Cerebellar nuclear complex (tissue), 1 donor: Measurements from ENCODE around the gene LYPD8.

Experiments
- DNase-seq, 2 experiments: peaks; one replicate each; lab custom pipeline; 2025; lab: John Stamatoyannopoulos, UW

Gene LYPD8

GRCh38 chr1:248699099-248699498, 56.5 kb downstream of the LYPD8 start:
- no peak for DNase-seq

DNA sequence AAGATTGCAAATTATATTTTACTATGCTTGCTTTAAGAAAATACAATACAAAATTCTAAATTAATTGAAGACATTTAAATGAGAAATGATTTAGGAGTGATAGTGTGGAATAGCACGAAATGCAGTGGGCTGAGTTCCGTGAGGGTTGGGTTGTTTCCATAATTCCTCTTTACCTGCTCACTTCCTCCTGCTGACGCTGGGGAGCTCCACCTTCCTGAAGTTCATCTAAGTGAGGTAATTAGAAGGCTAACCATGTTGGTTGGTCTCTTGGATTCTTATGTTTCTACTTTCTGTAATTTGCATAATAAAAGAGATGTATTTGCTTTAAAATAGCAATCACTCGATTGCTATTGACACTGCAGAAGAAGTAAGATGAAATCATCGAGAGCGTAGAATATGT, 57.7 kb downstream of the LYPD8 start:
- DNase-seq, result no peak

DNA sequence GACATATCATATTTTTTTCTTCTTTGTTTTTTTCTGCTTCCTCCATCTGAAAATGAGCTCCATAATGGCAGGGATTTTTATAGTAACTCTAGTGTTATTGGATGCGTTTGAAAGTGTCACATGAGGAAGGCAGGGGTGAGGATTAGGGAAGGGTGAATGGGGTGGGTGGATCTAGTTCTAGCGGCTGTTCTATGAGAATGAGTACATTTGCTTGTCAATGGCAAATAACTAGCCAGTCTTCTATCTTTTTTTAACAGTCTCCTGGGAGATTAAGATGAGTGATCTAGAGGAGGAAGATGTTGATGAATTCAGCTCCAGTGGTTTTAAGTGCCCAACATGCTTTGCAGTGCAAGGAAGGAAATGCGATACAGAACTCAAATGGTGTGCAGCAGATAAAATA, 58.8 kb downstream of the LYPD8 start:
- no peak for DNase-seq

GRCh38 chr1:248696261-248696660, 59.3 kb downstream of the LYPD8 start:
- DNase-seq, result no peak

DNA sequence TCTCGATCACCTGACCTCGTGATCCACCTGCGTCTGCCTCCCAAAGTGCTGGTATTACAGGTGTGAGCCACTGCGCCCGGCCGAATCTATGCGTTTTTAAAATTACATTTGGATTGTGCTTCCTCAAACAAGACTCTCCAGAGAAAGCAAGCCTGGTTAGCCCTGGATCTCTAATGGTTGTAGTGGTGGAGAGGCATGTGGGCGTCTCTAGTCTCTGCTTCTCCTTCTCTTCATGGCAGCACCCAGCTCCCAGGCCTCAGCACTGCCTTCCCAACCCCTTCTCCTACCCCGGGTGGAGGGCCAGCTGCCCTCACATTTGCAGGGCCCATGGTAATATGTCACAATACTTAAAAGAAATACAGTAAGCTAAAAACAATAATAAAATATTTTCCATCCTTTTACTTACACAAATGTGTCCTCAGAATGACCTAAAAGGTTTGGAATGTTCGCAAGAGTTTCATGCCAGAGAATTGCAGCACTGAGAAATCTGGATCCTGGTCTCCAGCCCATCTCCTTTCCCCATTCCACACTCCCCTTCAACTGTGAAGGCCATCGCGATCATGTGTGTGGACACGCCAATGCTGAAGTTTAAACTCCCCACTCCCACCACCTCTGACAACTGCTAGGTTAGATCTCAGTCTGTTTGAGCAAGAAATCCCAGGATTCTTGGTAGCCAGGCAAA, 60.0 kb downstream of the LYPD8 start:
- no peak for DNase-seq

DNA sequence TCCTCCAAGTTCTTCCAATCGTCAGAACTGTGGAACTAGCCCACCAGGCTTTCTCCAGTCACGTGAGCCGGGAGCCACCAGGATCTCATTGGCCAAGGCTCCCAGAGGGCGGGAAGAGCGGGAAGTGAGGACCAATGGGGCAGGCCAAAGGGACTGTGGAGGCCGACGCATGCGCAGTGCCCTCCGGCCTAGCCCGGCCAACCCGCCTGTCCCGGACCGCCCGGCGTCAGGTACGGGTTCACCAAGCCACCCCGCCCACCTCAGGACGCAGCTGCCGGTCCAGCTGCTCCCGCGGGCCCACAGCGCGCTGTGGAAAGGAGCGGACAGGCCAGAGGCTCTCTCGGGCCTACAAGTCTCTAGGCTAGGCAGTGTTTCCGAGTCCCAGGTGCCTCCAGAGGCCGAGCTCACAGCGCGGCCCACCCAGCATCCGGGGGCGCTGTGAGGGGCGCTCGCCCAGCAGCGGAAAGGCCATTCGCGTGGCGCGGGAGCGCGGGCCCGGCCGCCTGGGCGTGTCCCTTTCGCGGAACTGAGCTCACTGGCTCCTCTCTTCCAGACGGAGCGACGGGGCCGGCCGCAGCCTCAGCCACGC, 63.9 kb downstream of the LYPD8 start:
- no peak for DNase-seq
